Measurements from ENCODE around the gene RANBP1. TPM values are rescaled to one million over a fixed set of nuclear protein-coding genes. Genes with fewer than 3 reads are reported as not detected.
A peak's percentile ranks its signal among the peaks of the same experiment; 100 is the strongest.

RANBP1 gene
- total and polyA plus RNA-seq, 2 of the 8 experiments (the other 6 are each of a cell fraction or from before 2014, with no cell fraction given), result 343 to 484 TPM

DNA sequence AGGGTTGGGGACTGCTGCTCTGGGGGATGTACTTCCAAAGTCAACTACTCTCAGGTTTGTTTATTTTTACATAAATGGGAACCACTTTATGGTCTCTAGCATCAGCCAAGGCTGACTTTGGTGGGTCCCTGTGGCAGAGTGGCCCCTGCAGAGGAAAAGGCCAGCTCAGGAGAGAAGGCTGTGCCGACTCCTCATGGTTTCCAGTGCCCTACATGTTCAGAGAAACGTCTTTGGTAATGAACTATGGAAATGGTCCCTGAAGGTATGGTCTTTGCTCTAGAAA, 12.7 kb downstream of the RANBP1 start:
- Histone ChIP-seq H2AFZ (ENCODE audit: low read length) (no peak overlapping the region), H2BK12ac (ENCODE audit: low read depth, low read length) (no peak overlapping the region)

More for the DNA sequence above, 12.7 kb downstream of the RANBP1 start:
- WGBS, 2 experiments (ENCODE audit: extremely low coverage in 1 of 2, insufficient coverage in 1 of 2, insufficient read length in 1 of 2, insufficient replicate concordance in 2 of 2, low coverage in 1 of 2, low lambda C conversion rate in 2 of 2, missing lambda C conversion rate in 1 of 2), result 88% methylated on average over 2 of the region's 2 CpGs; no CpG with 5 or more reads in 1 of the 2 experiments
- H3K4ac ChIP-seq (replicated peaks; ENCODE audit: insufficient read length, low read depth, low read length), result no peak overlapping the region
- no peak overlapping the region for H2BK15ac ChIP-seq (ENCODE audit: low read length)
- peaks cover 2 to 15% of the 10 kb centered on the region in 2 experiments; a peak in 3 of 4 replicates for H3K79me2 ChIP-seq (ENCODE audit: control insufficient read depth in 1 of 2, insufficient read depth in 2 of 2, low read length in 2 of 2)
- H3K4me1 ChIP-seq (replicated peaks in 1 of 4; ENCODE audit: control insufficient read depth in 3 of 4, insufficient read depth in 4 of 4, low read length in 3 of 4), result peaks cover 0 to 12% (median 7%) of the 10 kb centered on the region in 4 experiments; a peak in 4 of 7 replicates
- POLR2A ChIA-PET (ENCODE audit: partially characterized antibody), result interaction anchor here (0.8 to 8.3 kb wide), 17 partner anchors 9 to 171 kb away, joined by 3 to 223 read pairs (median 5); partner anchors contain the start of genes DGCR8, RANBP1, TANGO2 and TRMT2A
- CTCF ChIA-PET (ENCODE audit: partially characterized antibody), result interaction anchor here (1.9 to 2.6 kb wide), 3 partner anchors 42 to 167 kb away, joined by 6 to 18 read pairs (median 7); no protein-coding TSS in a partner anchor
- peaks cover 22 to 39% of the 10 kb centered on the region in 2 experiments for H4K20me1 ChIP-seq (replicated peaks in 1 of 2; ENCODE audit: control insufficient read depth in 1 of 2, insufficient read depth in 2 of 2, low read length in 2 of 2)
- H3K4me3 ChIP-seq (ENCODE audit: extremely low read depth in 1 of 4, insufficient read depth in 2 of 4, low read depth in 3 of 4, low read length in 4 of 4), result no peak overlapping the region
- peaks cover 25 to 43% (median 30%) of the 10 kb centered on the region in 4 experiments for H3K36me3 ChIP-seq (ENCODE audit: control insufficient read depth in 2 of 4, insufficient read depth in 4 of 4, low read length in 3 of 4)
- no peak overlapping the region for H2BK20ac ChIP-seq (ENCODE audit: low read length)
- DNase-seq (ENCODE audit: low read depth in 1 of 2, low spot score in 2 of 2), result no peak
- no peak overlapping the region for H2BK120ac ChIP-seq (replicated peaks; ENCODE audit: low read depth, low read length)
- no peak overlapping the region for H4K91ac ChIP-seq (replicated peaks; ENCODE audit: insufficient read length, low read length)
- no peak overlapping the region for H3K56ac ChIP-seq (replicated peaks; ENCODE audit: insufficient read length, low read depth, low read length)
- H3K27ac ChIP-seq (ENCODE audit: low read depth, low read length), result no peak overlapping the region
- H3K9me3 ChIP-seq (ENCODE audit: insufficient read depth in 2 of 2, low read depth in 1 of 2, low read length in 1 of 2), result no peaks in the 10 kb centered on the region
- H3K23me2 ChIP-seq (ENCODE audit: low read depth, low read length), result peaks cover 7% of the 10 kb centered on the region; the same call in 1 of the 2 replicates
- TF ChIP-seq ZNF274 (IDR thresholded peaks at IDR 0.05; ENCODE audit: borderline replicate concordance, extremely low read depth, low read length), result no peak
- TF ChIP-seq, protein P1, sequence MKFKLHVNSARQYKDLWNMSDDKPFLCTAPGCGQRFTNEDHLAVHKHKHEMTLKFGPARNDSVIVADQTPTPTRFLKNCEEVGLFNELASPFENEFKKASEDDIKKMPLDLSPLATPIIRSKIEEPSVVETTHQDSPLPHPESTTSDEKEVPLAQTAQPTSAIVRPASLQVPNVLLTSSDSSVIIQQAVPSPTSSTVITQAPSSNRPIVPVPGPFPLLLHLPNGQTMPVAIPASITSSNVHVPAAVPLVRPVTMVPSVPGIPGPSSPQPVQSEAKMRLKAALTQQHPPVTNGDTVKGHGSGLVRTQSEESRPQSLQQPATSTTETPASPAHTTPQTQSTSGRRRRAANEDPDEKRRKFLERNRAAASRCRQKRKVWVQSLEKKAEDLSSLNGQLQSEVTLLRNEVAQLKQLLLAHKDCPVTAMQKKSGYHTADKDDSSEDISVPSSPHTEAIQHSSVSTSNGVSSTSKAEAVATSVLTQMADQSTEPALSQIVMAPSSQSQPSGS (IDR thresholded peaks at IDR 0.05; ENCODE audit: low read length), result 0 out of 2 replicates have a peak, but pooled peaks have one; percentile 17
- H3K4me2 ChIP-seq (ENCODE audit: insufficient read depth in 1 of 2, low read depth in 2 of 2, low read length in 2 of 2), result no peak overlapping the region
- H3K9ac ChIP-seq (replicated peaks in 1 of 4; ENCODE audit: extremely low read depth in 1 of 4, low read depth in 3 of 4, low read length in 3 of 4), result no peak overlapping the region
- no peaks in the 10 kb centered on the region; a peak in 2 of 7 replicates for H3K27me3 ChIP-seq (replicated peaks in 1 of 4; ENCODE audit: control insufficient read depth in 3 of 4, extremely low read depth in 1 of 4, insufficient read depth in 3 of 4, low read length in 3 of 4)
- no peak overlapping the region for H2BK5ac ChIP-seq (ENCODE audit: low read depth, low read length)
- no peak overlapping the region for H3K23ac ChIP-seq (ENCODE audit: insufficient read length)
- no peak overlapping the region for H3K14ac ChIP-seq (ENCODE audit: insufficient read length)
- H4K5ac ChIP-seq (ENCODE audit: insufficient read length, low read depth, low read length), result no peak overlapping the region
- no peak overlapping the region for H2AK5ac ChIP-seq (ENCODE audit: low read depth, low read length)
- no peak overlapping the region for H4K8ac ChIP-seq (ENCODE audit: extremely low read depth, insufficient read depth, low read length)
- peaks cover 6% of the 10 kb centered on the region for H3K79me1 ChIP-seq (ENCODE audit: low read depth, low read length)
- no peak overlapping the region for H3K18ac ChIP-seq (ENCODE audit: extremely low read depth, low read length)
- no peak for FAIRE-seq

Measured in H1 (cell line).